Left cardiac atrium (tissue), 4 donors: Measurements from ENCODE around the gene MIOX. TPM values are rescaled to one million over a fixed set of nuclear protein-coding genes. Genes with fewer than 3 reads are reported as not detected.
"Not testable (repeated sequence)": the region's sequence is repeated elsewhere in the genome, so short reads cannot be mapped to it uniquely, and the experiment has no call there.

Source experiments
- ATAC-seq, 2 donors: fragments of 200-7000 bp; cut with Tn5 transposase; one replicate each; pipeline ENCODE4 v1.9.1; 2020; ENCODE audit warnings: mild to moderate bottlenecking in 2 of 2, moderate library complexity in 2 of 2
- DNase-seq: peaks from one replicate; pipeline ENCODE4 v3.0.0-alpha.2; 2020
- intact Hi-C, 2 donors: fragments of 100-400 bp; cut with DNase I; formaldehyde crosslinking; loops; one replicate each; pipeline versions ENCODE4 v1.14.1 to v1.15.1; 2022 to 2023
- total RNA-seq, 2 donors: library from RNA; stranded (reverse); fragmentation: NEBNext Ultra II Directional; extraction: Animal tissue kit (Norgen Biotek cat#: 25700); gene quantifications; one replicate each; pipeline ENCODE4 v1.2.1, GENCODE V29; 2021
- donor health status: DM: no; HTN: yes; CAD: no.
- donor health status: DM: no; HTN: yes; CAD: no; lungs with severe emphysema.
- donor health status: DM: yes; HTN: yes; CAD: no.
- donor health status: Dilated cardiomyopathy.

MIOX gene
- total RNA-seq, 2 donors from 2014 or later = not detected

DNA sequence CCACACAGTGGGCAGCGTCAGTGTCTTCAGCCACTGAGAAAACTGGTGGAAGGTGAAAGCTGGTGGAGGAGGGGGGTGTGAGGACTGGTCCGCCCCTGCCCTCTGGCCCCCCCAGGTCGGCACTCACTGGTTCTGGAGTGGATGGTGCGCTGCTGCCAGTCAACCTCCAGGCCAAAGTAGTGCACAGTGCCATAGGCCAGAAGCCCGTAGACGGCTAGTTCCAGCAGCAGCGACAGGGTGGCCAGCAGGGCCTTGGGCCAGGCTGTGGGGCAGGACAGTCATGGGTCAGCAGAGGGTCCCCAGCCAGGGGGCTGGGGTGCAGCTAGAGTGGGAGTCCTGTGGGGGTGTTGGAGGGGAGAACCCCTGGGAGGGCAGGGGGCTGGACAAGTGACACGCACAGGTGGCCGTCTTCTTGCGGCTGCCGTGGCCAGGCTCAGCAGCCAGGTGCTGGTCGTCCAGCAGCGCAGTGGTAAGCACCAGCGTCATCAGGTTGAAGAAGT, 18.7 kb downstream of the MIOX start:
- DNase-seq (no peak), ATAC-seq (no peak)
- intact Hi-C loops = loop anchor here in 1 of 2 donors (10.0 kb wide), 1 partner anchor 261 kb away; the partner anchor contains the start of gene TUBGCP6

GRCh38 chr22:50505776-50506610, 19.3 kb downstream of the MIOX start:
- DNase-seq = no peak
- intact Hi-C loops = loop anchor here in 1 of 2 donors (10.0 kb wide), 1 partner anchor 261 kb away; the partner anchor contains the start of gene TUBGCP6
- ATAC-seq = no peak

DNA sequence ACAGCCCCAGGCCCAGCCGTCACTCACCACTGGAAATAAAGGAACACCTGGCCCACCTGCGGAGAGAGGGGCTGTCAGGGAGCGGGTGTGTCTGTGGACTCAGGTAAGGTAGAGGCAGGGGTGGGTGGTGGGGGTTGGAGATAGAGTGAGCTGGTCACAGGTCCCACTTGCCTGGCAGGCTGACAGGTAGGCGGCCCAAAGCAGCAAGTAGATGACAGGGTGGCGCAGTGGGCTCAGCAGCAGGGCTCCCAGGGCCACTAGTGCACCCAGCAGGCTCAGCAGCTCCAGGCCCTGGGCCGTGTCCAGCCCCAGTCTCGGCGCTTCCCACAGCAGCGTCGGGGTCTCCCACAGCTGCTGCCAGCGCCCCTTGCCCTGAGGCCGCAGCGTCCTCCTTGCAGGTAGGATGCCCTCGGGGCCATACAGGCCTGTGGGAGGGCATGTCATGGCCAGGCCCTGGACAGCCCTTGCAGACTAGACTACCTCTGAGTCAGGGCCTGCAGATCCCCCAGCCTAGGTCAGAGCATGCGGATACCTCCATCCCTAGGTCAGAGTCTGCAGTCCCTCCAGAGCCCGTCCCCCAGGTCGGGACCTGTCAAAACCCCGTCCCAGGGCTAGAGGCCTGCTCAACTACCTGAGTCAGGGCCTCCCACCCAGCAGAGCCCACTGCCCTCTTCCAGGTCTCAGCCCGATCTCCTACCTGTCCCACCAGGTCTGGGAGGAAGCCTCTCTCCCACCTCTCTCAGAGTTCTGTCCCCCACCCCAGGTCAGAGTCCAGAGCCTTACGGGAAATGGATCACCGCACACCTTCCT, 20.2 kb downstream of the MIOX start:
- peak in 1 of 2 donors; percentile 12 for ATAC-seq
- intact Hi-C loops = loop anchor here in 1 of 2 donors (10.0 kb wide), 1 partner anchor 262 kb away; the partner anchor contains the start of gene TUBGCP6
- DNase-seq = no peak

GRCh38 chr22:50507421-50507990, 20.8 kb downstream of the MIOX start, which contains the start of gene LMF2:
TSS of gene LMF2 (minus strand) at chr22:50507702. CDS start at chr22:50507675, 27 bp downstream.
- ATAC-seq (peak; percentile 84 to 88), DNase-seq (peak; percentile 91)
- intact Hi-C loops = loop anchor here in 1 of 2 donors (10.0 kb wide), 1 partner anchor 263 kb away; the partner anchor contains the start of gene TUBGCP6

DNA sequence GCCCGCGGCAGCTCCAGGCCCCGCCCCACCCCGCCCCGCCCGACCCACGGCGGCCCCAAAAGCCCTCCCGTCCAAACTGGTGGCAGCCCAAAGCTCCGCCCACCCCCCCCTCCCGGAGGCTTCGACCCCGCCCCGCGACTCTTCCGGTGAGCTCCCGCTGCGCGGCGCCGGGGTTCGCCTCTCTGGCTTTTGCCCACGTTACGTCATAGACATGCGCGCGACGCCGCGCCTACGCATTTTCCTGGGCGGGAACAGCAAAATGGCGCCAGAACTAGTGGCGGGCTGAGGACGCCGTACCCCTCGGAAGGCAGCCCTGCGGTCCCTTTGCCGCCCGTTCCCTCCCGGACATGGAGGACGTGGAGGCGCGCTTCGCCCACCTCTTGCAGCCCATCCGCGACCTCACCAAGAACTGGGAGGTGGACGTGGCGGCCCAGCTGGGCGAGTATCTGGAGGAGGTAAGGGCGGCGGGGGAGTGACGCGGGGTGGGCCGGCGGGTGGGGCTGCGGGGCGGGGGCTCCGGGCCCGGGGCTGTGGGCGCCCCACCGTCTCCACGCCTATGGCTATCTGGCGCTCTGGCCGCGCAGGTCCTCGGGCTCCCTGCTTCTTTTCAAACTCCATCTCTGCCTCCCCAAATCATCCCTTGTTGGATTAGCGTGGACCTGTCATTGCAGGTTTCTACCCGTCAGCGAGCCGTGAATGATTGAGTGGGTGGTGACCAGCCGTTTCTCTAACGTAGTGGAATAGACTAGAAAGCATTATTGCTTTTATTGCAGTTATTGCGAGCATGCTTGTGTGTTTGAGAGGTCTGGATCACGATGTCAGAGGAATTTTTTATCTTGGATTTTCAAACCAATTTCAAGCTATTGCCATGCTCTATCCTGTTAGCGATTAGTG, 21.6 kb downstream of the MIOX start, which contains the start of gene NCAPH2:
NCAPH2 (plus strand) TSS at position 234 of the 894 bp plus-strand sequence; CDS start at position 348, 114 bp downstream.
- ATAC-seq (peak; percentile 80 to 85), DNase-seq (peak; percentile 96)
- intact Hi-C loops = loop anchor here in 1 of 2 donors (10.0 kb wide), 1 partner anchor 263 kb away; the partner anchor contains the start of gene TUBGCP6

GRCh38 chr22:50508897-50509296, 22.2 kb downstream of the MIOX start:
- intact Hi-C loops = loop anchor here in 1 of 2 donors (10.0 kb wide), 1 partner anchor 264 kb away; the partner anchor contains the start of gene TUBGCP6
- DNase-seq (no peak), ATAC-seq (no peak)

DNA sequence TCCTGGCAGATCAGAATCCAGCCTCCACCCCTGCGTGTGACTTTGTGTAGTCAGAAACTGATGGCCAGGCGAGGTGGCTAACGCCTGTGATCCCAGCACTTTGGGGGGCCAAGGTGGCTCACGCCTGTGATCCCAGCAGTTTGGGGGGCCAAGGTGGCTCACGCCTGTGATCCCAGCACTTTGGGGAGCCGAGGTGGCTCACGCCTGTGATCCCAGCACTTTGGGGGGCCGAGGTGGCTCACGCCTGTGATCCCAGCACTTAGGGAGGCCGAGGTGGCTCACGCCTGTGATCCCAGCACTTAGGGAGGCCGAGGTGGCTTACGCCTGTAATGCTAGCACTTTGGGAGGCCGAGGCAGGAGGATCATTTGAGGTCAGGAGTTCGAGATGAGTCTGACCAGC, 26.5 kb downstream of the MIOX start:
- ATAC-seq (no peak), DNase-seq (no peak)
- intact Hi-C loops = no loop called here

DNA sequence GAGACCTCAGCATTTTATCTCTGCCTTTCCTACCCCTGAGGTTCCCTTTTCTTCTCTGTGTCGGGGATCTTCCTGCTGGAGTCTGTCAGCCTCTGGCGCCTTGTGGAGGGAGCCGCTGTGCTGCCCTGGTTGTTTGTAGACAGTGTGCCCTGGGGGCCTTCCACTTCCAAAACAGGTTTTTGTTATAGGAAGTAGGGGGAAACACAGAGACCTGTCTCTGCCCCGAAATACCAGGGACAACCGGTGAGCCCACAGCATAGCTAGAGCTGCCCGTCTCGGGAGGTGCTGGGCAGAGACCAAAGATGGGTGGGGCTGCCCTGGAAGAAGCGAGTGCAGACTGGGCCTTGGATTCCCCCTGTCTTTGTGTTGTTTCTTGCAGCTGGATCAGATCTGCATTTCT, 29.4 kb downstream of the MIOX start:
- DNase-seq (no peak), ATAC-seq (no peak)
- intact Hi-C loops = no loop called here

DNA sequence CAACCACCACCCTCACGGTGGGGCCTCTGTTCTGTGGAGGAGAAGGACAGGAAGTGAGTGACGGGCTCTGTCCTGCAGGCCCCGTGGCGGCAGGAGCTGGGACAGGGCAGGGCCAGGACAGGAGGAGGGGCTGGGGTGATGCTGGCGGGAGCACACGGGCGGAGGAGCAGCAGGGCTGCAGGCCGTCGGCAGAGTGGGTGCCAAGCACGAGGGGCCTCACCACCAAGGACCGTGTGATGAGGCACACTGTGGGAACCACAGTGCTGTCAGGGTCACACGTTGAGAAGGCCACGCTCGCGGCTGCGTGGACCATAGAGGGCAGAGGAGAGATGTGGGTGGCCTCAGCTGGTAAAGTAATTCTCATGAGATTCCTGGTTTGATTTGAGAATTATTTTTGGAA, 30.2 kb downstream of the MIOX start:
- DNase-seq = no peak
- ATAC-seq = no peak
- intact Hi-C loops = no loop called here

DNA sequence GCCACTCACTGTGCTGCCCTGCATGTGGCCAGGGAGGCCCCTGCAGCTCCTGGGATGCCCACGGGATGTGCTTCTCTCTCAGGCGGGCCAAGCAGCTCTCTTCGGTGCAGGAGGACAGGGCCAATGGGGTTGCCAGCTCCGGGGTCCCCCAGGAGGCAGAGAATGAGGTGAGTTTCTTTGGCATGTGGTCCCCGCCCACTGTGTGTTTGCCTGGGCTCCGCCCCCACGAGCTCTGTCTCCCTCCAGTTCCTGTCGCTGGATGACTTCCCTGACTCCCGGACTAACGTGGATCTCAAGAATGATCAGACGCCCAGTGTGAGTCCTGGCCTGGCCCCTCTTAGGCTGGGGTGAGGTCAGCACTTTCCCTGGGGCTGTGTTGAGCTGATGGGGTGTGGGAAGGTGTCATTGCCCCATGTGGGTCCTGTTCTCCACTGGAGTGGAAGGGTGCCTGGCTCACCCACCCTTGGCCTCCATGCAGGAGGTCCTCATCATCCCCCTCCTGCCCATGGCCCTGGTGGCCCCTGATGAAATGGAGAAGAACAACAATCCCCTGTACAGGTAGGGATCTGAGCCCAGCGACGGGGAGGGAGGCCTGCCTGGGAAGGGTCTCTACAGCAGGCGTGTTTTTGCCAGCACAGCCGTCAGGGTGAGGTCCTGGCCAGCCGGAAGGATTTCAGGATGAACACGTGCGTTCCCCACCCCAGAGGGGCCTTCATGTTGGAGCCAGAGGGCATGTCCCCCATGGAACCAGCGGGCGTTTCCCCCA, 31.0 kb downstream of the MIOX start:
- ATAC-seq (no peak), DNase-seq (no peak)
- intact Hi-C loops = no loop called here

GRCh38 chr22:50518606-50519005, 31.9 kb downstream of the MIOX start:
- ATAC-seq (no peak), DNase-seq (no peak)
- intact Hi-C loops = no loop called here

DNA sequence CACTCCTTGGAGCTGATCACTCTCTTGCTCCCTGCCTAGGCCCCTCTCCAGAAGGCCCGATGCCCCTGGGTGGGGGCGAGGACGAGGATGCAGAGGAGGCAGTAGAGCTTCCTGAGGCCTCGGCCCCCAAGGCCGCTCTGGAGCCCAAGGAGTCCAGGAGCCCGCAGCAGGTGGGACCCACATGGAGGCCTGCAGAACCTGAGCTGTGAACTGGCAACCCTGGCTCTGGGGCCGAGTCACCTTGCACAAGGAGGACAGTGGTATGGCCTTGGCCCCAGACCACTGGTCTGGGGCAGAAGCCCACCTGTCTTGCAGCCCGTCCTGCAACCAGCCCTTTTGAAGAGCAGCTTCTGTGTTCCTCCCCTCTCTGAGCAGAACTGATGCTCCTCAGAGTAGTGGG, 32.5 kb downstream of the MIOX start:
- DNase-seq = no peak
- no peak for ATAC-seq
- intact Hi-C loops = no loop called here

DNA sequence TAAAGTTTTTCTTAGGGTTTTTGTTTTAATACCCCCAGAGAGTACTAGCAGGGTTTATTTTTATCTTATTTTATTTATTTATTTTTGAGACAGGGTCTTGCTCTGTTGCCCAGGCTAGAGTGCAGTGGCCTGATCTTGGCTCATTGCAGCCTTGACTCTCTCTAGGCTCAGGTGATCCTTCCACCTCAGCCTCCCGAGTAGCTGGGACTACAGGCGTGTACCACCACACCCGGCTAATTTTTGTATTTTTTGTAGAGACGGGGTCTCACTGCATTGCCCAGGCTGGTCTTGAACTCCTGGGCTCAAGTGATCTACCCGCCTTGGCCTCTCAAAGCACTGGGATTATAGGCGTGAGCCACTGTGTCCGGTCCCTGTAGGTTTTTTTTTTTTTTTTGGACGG, 33.5 kb downstream of the MIOX start:
- DNase-seq, ATAC-seq, intact Hi-C loops: not testable (repeated sequence)

DNA sequence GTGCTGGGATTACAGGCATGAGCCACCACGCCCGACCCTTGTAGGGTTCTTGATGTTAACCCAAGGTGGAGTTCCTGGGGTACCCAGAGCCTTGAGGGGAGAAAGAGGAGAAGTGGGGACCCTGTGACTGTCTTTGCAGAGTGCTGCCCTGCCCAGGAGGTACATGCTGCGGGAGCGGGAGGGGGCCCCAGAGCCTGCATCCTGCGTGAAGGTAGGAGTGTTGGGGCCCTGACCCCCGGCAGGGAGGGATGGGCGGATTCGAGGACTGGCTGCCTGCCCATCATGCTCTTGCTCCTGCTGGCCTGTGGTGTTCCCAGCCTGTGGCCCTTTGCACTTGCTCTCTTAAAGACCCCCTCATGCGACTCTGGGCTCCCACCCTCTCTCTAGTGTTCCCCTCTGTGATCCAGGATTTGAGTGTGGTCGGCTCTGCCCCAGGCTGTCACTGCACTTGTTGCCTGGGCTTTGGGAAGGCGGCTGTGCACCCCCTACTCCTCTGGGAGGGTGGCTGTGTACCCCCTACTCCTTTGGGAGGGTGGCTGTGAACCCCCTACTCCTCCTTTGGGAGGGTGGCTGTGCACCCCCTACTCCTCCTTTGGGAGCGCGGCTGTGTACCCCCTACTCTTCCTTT, 34.3 kb downstream of the MIOX start:
- intact Hi-C loops = no loop called here
- ATAC-seq = no peak
- no peak for DNase-seq

DNA sequence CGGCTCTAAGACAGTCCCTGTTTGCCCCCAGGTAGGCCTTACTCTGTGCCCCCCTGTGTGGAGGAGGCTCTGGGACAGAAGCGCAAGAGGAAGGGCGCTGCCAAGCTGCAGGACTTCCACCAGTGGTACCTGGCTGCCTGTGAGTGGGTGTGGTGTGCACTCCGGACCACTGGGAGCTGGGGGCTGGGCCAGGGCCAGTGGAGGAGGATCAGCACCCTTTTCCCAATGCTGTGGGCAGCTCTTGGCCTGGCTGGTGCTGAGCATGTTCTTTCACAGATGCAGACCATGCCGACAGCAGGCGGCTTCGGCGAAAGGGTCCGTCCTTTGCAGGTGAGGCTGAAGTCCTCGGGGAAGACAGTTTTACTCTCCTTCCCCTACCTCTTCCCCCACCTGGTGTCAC, 35.1 kb downstream of the MIOX start:
- DNase-seq (no peak), ATAC-seq (no peak)
- intact Hi-C loops = no loop called here

- intact Hi-C loops = no loop called here
- ATAC-seq = no peak
- DNase-seq = no peak
Measured at GRCh38 chr22:50522208-50522805, 35.6 kb downstream of the MIOX start.
